Measurements from ENCODE around the gene NMBR. TPM values are rescaled to one million over a fixed set of nuclear protein-coding genes. Genes with fewer than 3 reads are reported as not detected.

The NMBR gene
- polyA plus RNA-seq, 1 donor from 2014 or later = not detected

GRCh38 chr6:142184307-142184706 is 37.4 kb upstream of the NMBR start:
- H3K9me3 ChIP-seq (ENCODE audit: low read length) = no peaks in the 10 kb centered on the region
- no peak overlapping the region for H3K4me3 ChIP-seq (ENCODE audit: low read length)
- no peak for TF ChIP-seq SMC3 (conservative IDR thresholded peaks at IDR 0.05; ENCODE audit: poor library complexity)
- TF ChIP-seq EP300 (conservative IDR thresholded peaks at IDR 0.05; ENCODE audit: poor library complexity, severe bottlenecking) = no peak
- no peak for TF ChIP-seq TAF1 (IDR thresholded peaks at IDR 0.05; ENCODE audit: low read depth)
- TF ChIP-seq REST (IDR thresholded peaks at IDR 0.05; ENCODE audit: borderline replicate concordance) = no peak
- no peak for TF ChIP-seq CTCF (IDR thresholded peaks at IDR 0.05; ENCODE audit: poor library complexity, severe bottlenecking)
- no peak for TF ChIP-seq EZH2 (IDR thresholded peaks at IDR 0.05; ENCODE audit: borderline replicate concordance, insufficient read depth, low read length, poor library complexity, severe bottlenecking)
- TF ChIP-seq RAD21 (conservative IDR thresholded peaks at IDR 0.05) = no peak
- no peak for TF ChIP-seq MXI1 (conservative IDR thresholded peaks at IDR 0.05; ENCODE audit: poor library complexity, severe bottlenecking)
- TF ChIP-seq POLR2AphosphoS5 (IDR thresholded peaks at IDR 0.05) = no peak
- H4K20me1 ChIP-seq (ENCODE audit: insufficient read depth) = no peaks in the 10 kb centered on the region
- no peak overlapping the region for H3K27ac ChIP-seq (ENCODE audit: low read length)
- H3K9me2 ChIP-seq (ENCODE audit: insufficient read depth, low read length) = no peaks in the 10 kb centered on the region
- no peak overlapping the region for H2AFZ ChIP-seq (ENCODE audit: low read depth, low read length)
- H3K79me2 ChIP-seq (replicated peaks; ENCODE audit: insufficient read depth, low read length) = no peaks in the 10 kb centered on the region
- no peak overlapping the region for H3K4me2 ChIP-seq (ENCODE audit: low read length)
- H3K27me3 ChIP-seq (ENCODE audit: insufficient read depth, low read depth, low read length) = no peaks in the 10 kb centered on the region
- no peak overlapping the region for H3K9ac ChIP-seq (ENCODE audit: low read length)
- no peaks in the 10 kb centered on the region for H3K36me3 ChIP-seq (ENCODE audit: insufficient read depth, low read length)
- no peaks in the 10 kb centered on the region for H3F3A ChIP-seq (ENCODE audit: insufficient read depth, low read length, poor library complexity, severe bottlenecking)

- H3K9me2 ChIP-seq (ENCODE audit: insufficient read depth, low read length) = no peaks in the 10 kb centered on the region
- no peak overlapping the region for H2AFZ ChIP-seq (ENCODE audit: low read depth, low read length)
- no peak overlapping the region for H3K4me3 ChIP-seq (ENCODE audit: low read length)
- TF ChIP-seq EP300 (conservative IDR thresholded peaks at IDR 0.05; ENCODE audit: poor library complexity, severe bottlenecking) = no peak
- TF ChIP-seq SMC3 (conservative IDR thresholded peaks at IDR 0.05; ENCODE audit: poor library complexity) = no peak
- no peak for TF ChIP-seq REST (IDR thresholded peaks at IDR 0.05; ENCODE audit: borderline replicate concordance)
- TF ChIP-seq TAF1 (IDR thresholded peaks at IDR 0.05; ENCODE audit: low read depth) = no peak
- no peak for TF ChIP-seq MXI1 (conservative IDR thresholded peaks at IDR 0.05; ENCODE audit: poor library complexity, severe bottlenecking)
- TF ChIP-seq CTCF (IDR thresholded peaks at IDR 0.05; ENCODE audit: poor library complexity, severe bottlenecking) = no peak
- TF ChIP-seq RAD21 (conservative IDR thresholded peaks at IDR 0.05) = no peak
- TF ChIP-seq POLR2AphosphoS5 (IDR thresholded peaks at IDR 0.05) = no peak
- TF ChIP-seq EZH2 (IDR thresholded peaks at IDR 0.05; ENCODE audit: borderline replicate concordance, insufficient read depth, low read length, poor library complexity, severe bottlenecking) = no peak
- H3K27ac ChIP-seq (ENCODE audit: low read length) = no peak overlapping the region
- no peaks in the 10 kb centered on the region for H3K27me3 ChIP-seq (ENCODE audit: insufficient read depth, low read depth, low read length)
- no peaks in the 10 kb centered on the region for H3F3A ChIP-seq (ENCODE audit: insufficient read depth, low read length, poor library complexity, severe bottlenecking)
- H3K9ac ChIP-seq (ENCODE audit: low read length) = no peak overlapping the region
- H3K9me3 ChIP-seq (ENCODE audit: low read length) = no peaks in the 10 kb centered on the region
- no peaks in the 10 kb centered on the region for H3K36me3 ChIP-seq (ENCODE audit: insufficient read depth, low read length)
- H3K4me2 ChIP-seq (ENCODE audit: low read length) = no peak overlapping the region
- no peaks in the 10 kb centered on the region for H3K79me2 ChIP-seq (replicated peaks; ENCODE audit: insufficient read depth, low read length)
- H4K20me1 ChIP-seq (ENCODE audit: insufficient read depth) = no peaks in the 10 kb centered on the region
These were observed 36.4 kb upstream of the NMBR start for GRCh38 chr6:142183351-142183750.

Measured in neural cell (in vitro differentiated cells).